LNCAP (cell line): Measurements from ENCODE around the gene LEMD1.

Experiments
- CTCF ChIP-seq: fragments of 450-650 bp; IDR thresholded peaks from 2 replicates; pipeline ENCODE4 v1.5.1; 2017; ENCODE audit warnings: mild to moderate bottlenecking

The LEMD1 gene

DNA sequence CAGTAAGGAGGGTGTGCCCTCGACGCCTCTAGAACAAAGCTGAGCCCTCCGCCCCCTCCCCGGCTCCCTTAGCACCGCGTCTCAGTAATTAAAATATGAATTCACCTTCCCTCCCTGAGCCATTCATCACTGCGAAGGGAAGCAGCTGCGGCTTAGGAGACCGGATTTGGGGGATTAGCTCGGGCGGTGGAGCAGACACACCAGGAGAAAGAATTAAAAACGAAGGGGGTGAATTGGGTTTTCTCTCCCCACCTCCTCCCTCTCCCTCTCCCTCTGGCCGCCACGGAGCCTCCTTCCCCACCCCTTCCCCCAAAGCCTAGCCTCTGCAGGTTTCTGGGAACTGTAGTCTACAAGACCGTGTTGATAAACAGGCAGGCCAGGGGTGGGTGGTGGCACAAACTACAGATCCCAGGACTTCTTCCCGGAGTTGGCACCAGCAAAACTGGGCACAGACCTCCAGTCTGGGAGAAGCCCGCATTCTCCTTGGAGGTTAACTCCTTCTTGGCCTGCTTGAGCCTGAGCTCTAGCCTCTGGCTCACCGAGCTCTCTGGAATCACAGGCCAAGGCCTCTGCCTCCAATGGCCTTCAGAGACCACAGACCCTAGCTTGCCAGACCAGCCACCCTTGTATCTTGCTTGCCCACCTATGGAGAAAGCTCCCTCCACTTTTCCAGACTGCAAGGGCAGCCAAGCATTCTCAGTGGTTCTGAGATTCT is 23.2 kb upstream of the LEMD1 start:
- no peak for TF ChIP-seq CTCF

GRCh38 chr1:205444300-205444930 is 22.6 kb upstream of the LEMD1 start:
- no peak for TF ChIP-seq CTCF

DNA sequence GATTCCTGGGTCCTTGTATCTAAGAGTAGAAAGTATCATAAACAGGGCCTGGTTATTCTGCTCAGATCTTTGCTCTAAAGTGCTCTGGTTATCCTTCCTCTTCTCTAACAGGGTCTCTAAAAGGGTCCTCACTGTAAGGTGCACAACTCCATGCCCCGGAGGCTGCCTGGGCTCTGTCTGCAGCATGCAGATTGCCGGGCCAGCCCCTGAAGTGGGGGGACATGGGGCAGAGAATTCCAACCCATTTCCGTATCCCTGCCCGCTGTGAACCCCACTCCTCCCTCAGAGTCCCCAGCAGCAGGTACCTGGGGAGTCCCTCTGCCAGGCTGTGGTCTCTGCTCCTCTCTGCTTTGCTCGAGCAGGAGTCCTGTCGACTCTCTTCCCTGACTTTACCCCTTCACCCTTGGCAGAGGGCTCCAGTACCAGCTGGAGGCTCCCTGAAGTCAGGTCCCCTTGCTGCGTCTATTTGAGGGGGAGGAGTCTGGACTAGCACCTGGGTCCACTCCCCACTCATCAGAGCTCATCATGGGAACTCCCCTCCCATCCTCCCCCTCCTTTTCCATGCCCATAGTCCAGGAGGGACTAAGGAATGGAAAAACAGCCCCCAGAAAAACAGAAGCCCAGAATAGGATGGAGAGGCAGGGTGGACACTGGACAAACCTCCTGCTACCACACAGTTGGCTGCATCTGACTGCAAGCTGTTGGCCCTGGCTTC is 21.9 kb upstream of the LEMD1 start:
- no peak for TF ChIP-seq CTCF

DNA sequence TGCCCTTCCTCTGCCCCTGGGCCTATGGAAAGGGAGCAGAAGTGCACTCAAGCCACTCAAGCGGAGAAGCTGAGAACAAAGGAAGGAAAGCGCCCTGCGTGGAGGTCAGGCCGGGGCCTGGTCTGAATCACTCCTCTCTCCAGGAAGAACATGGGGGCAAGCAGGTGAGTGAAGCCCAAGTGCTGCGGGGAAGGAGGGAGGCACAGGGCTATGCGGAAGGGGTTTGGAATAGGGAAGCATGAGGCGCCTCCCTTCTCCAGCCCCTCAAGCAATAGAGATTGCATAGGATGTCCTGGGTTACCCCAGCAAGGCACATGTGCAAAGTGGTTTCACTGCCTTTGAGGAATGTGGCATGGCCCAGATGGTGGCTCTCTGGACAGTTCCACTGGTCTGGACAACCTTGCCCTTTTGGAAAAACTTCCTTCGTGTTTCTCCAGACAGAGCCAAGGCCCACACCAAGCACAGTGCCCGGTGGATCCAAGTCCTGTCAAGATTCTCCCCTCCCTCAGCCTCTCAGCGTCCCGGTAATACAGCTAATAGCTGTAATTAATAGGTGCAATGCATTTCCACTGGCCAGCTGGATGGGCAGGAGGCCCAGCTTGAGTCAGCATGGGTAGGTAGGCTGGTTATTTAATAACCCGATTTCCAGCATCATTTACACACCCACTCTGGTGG is 20.3 kb upstream of the LEMD1 start:
- TF ChIP-seq CTCF = no peak

- no peak for TF ChIP-seq CTCF
Observed at GRCh38 chr1:205441716-205442050, 19.8 kb upstream of the LEMD1 start.

GRCh38 chr1:205441318-205441633 is 19.4 kb upstream of the LEMD1 start:
- TF ChIP-seq CTCF = no peak

- TF ChIP-seq CTCF = no peak
Observed at GRCh38 chr1:205440476-205441317, 18.8 kb upstream of the LEMD1 start.
